ENCODE data around the gene LPP. TPM values are rescaled to one million over a fixed set of nuclear protein-coding genes. Genes with fewer than 3 reads are reported as not detected.

Gene LPP
- total RNA-seq, 2 experiments from 2014 or later: 13.4 to 16.5 TPM

GRCh38 chr3:188918093-188918492, 764.1 kb downstream of the LPP start:
- ChIA-PET CTCF (no interaction called here), POLR2A (no interaction called here)

- ChIA-PET CTCF (no interaction called here), POLR2A (no interaction called here)
Measured at GRCh38 chr3:188923671-188924070, 769.7 kb downstream of the LPP start.

- CTCF ChIA-PET: no interaction called here
Measured at GRCh38 chr3:188925376-188925775, 771.4 kb downstream of the LPP start.

GRCh38 chr3:188926111-188926510, 772.2 kb downstream of the LPP start:
- CTCF ChIA-PET: no interaction called here
- POLR2A ChIA-PET: interaction anchor here (0.5 kb wide), 1 partner anchor 156 kb away, joined by 5 read pairs; no protein-coding TSS in a partner anchor

More at GRCh38 chr3:188925376-188925775, 771.4 kb downstream of the LPP start:
- POLR2A ChIA-PET: no interaction called here

- ChIA-PET CTCF (interaction anchor here (1.3 kb wide), 1 partner anchor 29 kb away, joined by 4 read pairs; no protein-coding TSS in a partner anchor), POLR2A (interaction anchor here (0.5 kb wide), 1 partner anchor 157 kb away, joined by 5 read pairs; no protein-coding TSS in a partner anchor)
Measured at GRCh38 chr3:188926741-188927511, 773.0 kb downstream of the LPP start.

- POLR2A ChIA-PET: no interaction called here
- CTCF ChIA-PET: no interaction called here
Measured at GRCh38 chr3:188927971-188928370, 774.0 kb downstream of the LPP start.

GRCh38 chr3:188929137-188929536, 775.2 kb downstream of the LPP start:
- POLR2A ChIA-PET: no interaction called here
- CTCF ChIA-PET: no interaction called here

- ChIA-PET POLR2A (no interaction called here), CTCF (interaction anchor here (1.2 kb wide), 1 partner anchor 1192 kb away, joined by 3 read pairs; no protein-coding TSS in a partner anchor)
Measured at GRCh38 chr3:188931036-188931435, 777.1 kb downstream of the LPP start.

- CTCF ChIA-PET: no interaction called here
- POLR2A ChIA-PET: no interaction called here
Measured at GRCh38 chr3:188931531-188931930, 777.6 kb downstream of the LPP start.

GRCh38 chr3:188934989-188935388, 781.0 kb downstream of the LPP start:
- CTCF ChIA-PET: interaction anchor here (1.1 kb wide), 1 partner anchor 9 kb away, joined by 4 read pairs; no protein-coding TSS in a partner anchor
- POLR2A ChIA-PET: no interaction called here

GRCh38 chr3:188936597-188937107, 782.7 kb downstream of the LPP start:
- POLR2A ChIA-PET: no interaction called here

GRCh38 chr3:188937389-188937788, 783.4 kb downstream of the LPP start:
- ChIA-PET POLR2A (no interaction called here), CTCF (no interaction called here)

More at GRCh38 chr3:188936597-188937107, 782.7 kb downstream of the LPP start:
- CTCF ChIA-PET: no interaction called here

- POLR2A ChIA-PET: no interaction called here
- CTCF ChIA-PET: no interaction called here
Measured at GRCh38 chr3:188938999-188939398, 785.0 kb downstream of the LPP start.

- CTCF ChIA-PET: no interaction called here
- POLR2A ChIA-PET: no interaction called here
Measured at GRCh38 chr3:188939814-188940572, 786.0 kb downstream of the LPP start.
